GM03348 (cell line): ENCODE results near the gene SUGCT.
"Not testable (repeated sequence)": the region's sequence is repeated elsewhere in the genome, so short reads cannot be mapped to it uniquely, and the experiment has no call there.

Experiments used
- DNase-seq: peaks from one replicate; pipeline ENCODE4 v3.0.0; 2012; ENCODE audit warnings: low spot score

SUGCT gene

DNA sequence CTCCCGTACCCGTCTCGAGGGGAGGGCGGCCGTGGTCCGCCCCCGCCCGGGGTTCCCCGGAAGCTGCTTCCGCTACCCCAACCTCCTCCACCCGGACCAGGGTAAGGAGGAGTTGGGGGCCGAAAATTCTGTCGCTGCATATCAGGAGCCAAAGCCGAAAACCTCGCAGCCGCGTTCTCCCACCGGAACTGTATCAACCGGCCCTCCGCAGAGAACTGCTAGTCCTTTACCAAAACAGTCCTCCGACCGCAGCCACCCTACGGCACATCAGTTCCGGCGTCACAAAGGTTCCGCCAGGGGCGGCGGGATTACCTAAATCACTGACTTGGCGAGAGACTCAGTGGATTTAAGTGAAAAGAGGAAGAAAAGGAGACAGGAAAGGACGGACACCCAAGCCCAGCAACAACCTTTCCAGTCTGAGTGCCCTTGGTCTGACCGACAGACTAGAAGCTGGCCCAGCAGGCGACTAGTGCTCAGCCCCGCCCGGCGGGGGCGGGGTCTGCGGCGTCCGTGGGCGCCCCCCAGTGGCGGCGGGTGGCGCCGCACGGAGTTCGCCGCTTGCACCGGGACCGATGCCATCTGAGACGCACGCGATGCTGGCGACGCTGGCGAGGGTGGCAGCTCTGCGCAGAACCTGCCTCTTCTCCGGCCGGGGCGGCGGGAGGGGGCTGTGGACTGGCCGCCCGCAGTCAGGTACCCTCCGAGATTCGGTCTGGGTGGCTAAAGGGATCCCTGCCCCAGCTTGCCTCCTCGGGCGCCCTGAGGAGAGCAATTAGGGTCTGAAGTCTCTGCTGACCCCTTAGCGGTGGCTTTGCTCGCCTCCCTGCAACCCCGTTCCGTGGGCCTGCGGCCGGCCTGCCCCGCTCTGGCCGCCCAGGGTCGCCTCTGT lies at the start of gene SUGCT, which contains the start of gene MPLKIP:
Gene SUGCT (plus strand): TSS at position 578 of the 889 bp plus-strand sequence.
Gene MPLKIP (minus strand): TSS at position 195 of the 889 bp plus-strand sequence. CDS start 55 bp downstream, at position 140.
- DNase-seq, result peak; percentile 96

- no peak for DNase-seq
These were observed 42.6 kb upstream of the SUGCT start for GRCh38 chr7:40092182-40092581.

- DNase-seq, result no peak
These were observed 41.0 kb upstream of the SUGCT start for GRCh38 chr7:40093631-40094350.

DNA sequence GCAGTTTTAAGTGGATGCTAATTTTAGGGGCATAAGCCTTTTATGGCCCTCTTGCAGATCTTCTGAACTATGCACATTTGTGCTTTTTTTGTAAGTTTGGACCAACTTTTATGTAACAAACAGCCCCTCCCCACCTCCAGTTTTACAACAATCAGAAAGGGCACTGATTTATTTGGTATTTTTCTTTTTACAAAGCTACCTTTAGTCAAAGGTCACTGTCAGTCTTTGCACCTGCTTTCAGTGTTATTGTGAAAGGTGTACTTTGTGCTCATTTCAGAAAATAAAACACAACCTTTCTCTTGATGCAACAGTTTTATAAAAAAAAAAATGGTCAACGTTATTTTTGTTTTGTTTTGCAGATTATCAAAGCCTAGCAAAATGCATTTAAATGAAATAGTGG lies 39.6 kb upstream of the SUGCT start:
- no peak for DNase-seq

DNA sequence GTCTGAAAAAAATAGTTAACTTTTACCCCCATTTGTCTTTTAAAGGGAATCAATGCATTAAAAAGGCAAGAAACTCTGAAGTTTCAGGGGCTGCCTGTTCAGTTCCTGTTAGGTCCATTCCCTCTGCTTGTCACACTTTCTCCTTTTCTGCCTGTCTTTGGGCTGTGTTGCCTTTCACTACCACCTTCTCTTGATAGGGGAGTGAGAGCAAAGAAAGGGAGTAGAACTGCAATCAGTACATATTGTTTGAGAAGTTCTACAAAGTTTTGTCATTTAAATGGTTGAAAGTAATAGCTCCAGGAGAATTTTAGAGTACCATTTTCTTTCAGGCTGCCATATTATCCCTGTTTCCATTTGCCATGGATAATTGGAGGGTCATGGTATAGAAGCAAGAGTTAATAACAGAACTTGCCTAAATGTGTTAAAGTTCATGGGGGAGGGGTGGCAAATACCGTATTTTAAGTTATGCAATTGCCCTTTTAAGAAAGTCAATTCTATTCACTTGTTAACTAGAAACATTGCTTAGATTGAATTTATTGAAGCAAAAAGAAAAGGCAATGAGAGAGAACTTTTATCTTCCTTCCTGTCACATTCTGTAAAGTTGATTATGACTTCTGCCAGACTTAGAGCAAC lies 39.0 kb upstream of the SUGCT start:
- DNase-seq, result no peak

- DNase-seq, result no peak
These were observed 37.1 kb upstream of the SUGCT start for GRCh38 chr7:40097728-40098127.

- no peak for DNase-seq
These were observed 36.0 kb upstream of the SUGCT start for GRCh38 chr7:40098810-40099209.

DNA sequence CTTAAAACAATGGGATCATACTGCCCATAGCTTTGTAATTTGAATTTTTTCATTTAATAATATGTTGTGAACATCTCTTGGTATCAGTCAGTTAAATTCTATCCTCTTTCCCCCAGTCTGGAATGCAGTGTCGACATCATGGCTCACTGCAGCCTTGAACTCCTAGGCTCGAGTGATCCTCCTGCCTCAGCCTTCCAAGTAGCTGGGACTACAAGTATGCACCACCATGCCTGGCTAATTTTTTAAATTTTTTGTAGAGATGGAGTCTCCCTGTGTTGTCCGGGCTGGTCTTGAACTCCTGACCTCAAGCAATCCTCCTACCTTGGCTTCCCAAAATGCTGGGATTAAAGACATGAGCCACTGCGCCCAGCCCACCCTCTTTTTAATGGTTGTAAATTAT lies 35.0 kb upstream of the SUGCT start:
- DNase-seq, result no peak

DNA sequence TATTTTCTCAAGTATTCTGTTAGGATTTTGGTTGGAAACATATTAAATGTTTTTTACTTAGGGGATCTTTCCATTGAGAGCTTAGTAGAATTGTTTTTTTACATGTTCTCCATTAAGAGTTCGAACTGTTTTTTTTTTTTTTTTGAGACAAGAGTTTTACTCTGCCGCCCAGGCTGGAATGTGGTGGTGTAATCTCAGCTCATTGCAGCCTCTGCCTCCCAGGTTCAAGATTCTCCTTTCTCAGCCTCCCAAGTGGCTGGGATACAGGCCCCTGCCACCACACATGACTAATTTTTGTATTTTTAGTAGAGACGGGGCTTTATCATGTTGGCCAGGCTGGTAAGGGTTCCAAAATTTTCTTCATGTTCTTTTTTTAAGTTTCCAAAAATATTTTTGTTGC lies 33.6 kb upstream of the SUGCT start:
- DNase-seq, result no peak

- no peak for DNase-seq
These were observed 31.9 kb upstream of the SUGCT start for GRCh38 chr7:40102897-40103296.

DNA sequence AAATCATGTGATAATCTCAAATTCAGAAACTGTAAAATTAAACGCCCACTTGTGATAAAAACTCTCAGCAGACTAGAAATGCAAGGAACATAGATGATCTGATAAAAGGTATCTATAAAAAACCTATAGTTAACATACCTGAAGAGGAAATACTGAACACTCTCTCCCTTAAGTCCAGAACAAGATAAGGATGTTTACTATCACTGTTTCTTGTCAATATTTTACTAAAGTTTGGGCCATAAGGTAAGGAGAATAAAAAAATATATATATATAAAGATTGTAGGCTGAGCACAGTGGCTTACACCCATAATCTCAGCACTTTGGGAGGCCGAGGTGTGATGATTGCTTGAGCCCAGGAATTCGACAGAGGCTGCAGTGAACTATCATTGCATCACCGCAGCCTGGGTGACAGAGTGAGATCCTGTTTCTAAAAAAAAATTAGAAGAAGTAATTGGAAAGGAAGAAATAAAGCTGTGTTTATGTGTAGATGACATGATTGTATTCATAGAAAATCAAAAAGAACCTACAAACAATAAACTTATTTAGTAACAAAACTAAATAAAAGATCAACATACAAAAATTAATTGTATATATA lies 28.8 kb upstream of the SUGCT start:
- DNase-seq, result no peak

GRCh38 chr7:40115936-40116335 lies 18.9 kb upstream of the SUGCT start:
- no peak for DNase-seq

- not testable (repeated sequence) for DNase-seq
These were observed 17.6 kb upstream of the SUGCT start for GRCh38 chr7:40117199-40117598.

GRCh38 chr7:40118201-40118600 lies 16.6 kb upstream of the SUGCT start:
- DNase-seq, result not testable (repeated sequence)

- DNase-seq, result no peak
These were observed 14.8 kb upstream of the SUGCT start for GRCh38 chr7:40120020-40120419.

DNA sequence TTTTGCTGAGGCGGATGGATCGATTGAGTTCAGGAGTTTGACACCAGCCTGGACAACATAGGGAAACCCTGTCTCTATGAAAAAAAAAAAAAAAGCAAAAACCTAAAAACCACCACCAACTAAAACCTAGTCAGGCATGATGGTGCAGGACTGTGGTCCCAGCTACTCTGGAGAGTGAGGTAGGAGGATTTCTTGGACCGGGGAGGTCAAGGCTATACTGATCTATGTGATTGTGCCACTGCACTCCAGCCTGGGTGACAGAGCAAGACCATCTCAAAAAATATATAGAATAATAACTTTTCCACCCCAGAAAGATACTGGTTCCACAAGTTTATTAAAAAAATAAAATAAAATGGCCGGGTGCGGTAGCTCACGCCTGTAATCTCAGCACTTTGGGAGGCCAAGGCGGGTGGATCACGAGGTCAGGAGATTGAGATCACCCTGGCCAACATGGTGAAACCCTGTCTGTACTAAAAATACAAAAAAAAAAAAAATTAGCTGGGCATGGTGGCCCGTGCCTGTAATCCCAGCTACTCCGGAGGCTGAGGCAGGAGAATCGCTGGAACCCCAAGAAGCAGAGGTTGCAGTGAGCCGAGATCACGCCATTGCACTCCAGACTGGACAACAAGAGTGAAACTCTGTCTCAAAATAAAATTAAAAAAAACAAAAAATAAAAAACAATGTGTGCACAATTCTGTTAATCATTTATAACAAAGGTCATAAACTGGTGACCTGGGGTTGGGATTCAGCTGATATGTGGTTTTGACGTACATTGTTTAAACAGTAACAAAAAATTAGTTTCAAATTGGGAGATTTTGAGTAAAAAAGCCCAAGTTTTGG lies 12.5 kb upstream of the SUGCT start:
- DNase-seq, result not testable (repeated sequence)

DNA sequence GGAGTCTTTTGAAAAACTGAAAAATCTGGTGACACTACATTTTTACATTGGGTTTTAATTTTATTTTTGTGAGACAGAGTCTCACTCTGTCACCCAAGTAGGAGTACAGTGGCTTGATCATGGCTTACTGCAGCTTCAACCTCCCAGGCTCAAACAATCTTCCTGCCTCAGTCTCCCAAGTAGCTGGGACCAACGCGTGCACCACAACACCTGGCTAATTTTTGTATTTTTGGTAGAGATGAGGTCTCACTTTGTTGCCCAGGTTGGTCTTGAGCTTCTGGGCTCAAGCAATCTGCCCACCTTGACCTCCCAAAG lies 11.9 kb upstream of the SUGCT start:
- no peak for DNase-seq

DNA sequence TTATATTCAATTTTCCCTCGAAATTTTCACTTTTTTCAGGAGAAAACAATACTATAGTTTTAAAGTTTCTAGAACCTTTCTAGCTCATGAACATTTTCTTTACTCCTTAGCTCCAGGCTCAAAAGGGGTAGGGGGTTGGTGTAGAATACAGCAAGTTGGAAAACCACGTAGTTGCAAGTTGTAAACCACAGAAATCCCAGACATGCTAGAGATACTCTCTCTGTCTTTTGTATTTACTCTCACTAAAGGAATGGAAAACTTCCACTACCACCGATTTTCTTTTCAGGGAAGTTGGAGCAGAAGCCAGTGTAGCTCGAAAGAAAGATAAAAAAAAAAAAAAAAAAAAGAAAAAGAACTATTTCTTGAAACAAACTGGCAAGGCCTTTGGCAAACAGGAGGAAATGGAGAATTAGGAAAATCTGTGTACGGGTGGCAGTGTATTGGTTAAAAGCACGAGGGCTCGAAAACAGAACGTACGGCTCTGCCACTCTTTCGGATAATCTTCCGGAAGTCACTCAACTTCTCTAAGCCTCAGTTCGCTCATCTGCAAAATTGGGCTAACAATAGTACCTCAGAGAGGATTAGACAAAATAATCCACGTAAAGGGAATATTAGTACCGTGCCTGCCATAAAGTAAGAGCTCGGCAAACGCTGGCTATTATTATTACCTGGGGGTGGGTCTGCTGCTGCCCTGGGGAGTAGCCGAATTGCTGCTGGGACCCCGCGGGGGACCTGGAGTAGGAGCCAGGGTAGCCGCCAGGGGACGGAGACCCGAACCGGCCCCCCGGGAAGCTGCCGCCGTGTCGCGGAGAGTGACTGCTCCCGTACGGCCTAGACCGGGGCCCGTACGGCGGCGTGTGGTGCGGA lies 1.0 kb upstream of the SUGCT start:
- DNase-seq, result peak; percentile 39

GRCh38 chr7:40135317-40135610 lies 459 bp downstream of the SUGCT start:
- DNase-seq, result no peak

DNA sequence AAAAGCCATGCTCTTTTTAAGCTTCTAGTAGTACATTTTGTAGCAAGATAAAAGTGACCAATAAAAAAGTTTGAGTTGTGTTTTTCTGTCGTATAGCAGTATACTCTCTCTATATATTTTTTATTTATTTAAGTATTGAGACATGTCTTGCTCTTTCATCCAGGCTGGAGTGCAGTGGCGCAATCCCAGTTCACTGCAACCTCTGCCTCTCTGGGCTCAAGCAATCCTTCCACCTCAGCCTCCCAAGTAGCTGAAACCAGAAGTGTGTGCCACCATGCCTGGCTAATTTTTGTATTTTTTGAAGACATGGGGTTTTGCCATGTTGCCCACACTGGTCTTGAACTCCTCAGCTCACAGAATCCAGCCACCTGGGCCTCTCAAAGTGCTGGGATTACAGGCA lies 2.8 kb downstream of the SUGCT start:
- no peak for DNase-seq

- no peak for DNase-seq
These were observed 4.2 kb downstream of the SUGCT start for GRCh38 chr7:40138973-40139372.
